Subcutaneous preadipocyte (primary cell): ENCODE measurements around the gene EHMT2. TPM values are rescaled to one million over a fixed set of nuclear protein-coding genes. Genes with fewer than 3 reads are reported as not detected.
A peak's percentile ranks its signal among the peaks of the same experiment; 100 is the strongest.

Source experiments
- small RNA-seq: library from RNA; depleted of rRNA; stranded (forward); fragments of <200 nt; gene quantifications from one replicate; pipeline ENCODE3, GENCODE V24; 2012
- total RNA-seq: library from RNA; depleted of rRNA; stranded (reverse); fragments of >200 nt; gene quantifications from 2 replicates; pipeline ENCODE4 v1.2.3, GENCODE V29; 2012

EHMT2 gene
- total RNA-seq: 43.4 and 50.4 TPM in 2 replicates

DNA sequence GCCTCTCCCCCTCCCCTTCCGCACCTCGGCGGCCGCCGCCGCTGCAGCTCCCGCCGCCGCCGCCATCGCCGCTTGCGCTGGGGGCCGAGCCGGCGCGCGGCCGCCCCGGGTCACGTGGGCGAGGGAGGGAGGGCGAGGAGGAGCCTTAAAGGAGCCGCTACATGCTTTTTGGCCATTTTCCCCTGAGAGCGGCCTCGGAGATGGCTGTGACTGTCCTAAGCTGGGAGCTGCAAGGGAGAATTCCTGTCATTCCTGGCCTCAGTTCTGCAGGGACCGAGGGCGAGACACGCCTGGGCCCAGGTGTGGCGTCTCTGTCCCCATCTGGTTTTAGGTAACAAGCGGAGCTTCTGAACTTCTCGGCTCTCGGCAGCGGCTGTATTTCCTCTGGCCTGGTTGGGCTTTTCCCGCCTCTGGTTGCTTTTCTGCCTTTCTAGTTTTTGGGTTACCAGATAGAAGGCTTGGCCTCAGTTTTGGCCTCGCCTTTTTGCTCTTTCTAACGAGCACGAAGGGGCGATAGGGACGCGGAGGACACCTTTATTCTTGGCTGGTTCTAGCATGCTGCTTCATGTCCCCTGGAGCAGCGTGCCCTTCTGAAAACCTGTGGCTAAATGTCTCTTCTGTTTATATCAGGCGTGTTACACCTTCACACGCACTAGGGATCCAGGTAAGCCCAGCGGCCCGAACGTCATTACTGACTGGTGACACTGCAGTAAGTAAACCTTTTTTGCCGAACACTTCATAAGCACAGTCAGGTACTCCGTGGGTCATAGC, at the start of gene EHMT2:
EHMT2 (minus strand) TSS at position 87 of the 771 bp plus-strand sequence; CDS start at position 66, 21 bp downstream.

DNA sequence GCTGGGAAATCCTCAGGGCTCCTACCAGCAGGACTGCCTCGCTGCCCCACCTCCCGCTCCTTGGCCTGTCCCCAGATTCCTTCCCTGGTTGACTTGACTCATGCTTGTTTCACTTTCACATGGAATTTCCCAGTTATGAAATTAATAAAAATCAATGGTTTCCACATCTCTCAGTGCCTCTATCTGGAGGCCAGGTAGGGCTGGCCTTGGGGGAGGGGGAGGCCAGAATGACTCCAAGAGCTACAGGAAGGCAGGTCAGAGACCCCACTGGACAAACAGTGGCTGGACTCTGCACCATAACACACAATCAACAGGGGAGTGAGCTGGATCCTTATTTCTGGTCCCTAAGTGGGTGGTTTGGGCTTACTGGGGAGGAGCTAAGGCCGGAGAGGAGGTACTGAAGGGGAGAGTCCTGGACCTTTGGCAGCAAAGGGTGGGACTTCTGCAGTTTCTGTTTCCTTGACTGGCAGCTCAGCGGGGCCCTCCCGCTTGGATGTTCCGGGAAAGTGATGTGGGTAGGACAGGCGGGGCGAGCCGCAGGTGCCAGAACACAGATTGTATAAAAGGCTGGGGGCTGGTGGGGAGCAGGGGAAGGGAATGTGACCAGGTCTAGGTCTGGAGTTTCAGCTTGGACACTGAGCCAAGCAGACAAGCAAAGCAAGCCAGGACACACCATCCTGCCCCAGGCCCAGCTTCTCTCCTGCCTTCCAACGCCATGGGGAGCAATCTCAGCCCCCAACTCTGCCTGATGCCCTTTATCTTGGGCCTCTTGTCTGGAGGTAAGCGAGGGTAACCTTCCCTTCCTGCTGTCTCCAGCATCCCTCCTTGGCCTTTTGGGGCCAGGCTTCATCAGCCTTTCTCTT, 48.2 kb upstream of the EHMT2 start, which contains the start of gene CFB:
CFB (plus strand) TSS at position 589 of the 863 bp plus-strand sequence; CDS start at position 716, 127 bp downstream.

DNA sequence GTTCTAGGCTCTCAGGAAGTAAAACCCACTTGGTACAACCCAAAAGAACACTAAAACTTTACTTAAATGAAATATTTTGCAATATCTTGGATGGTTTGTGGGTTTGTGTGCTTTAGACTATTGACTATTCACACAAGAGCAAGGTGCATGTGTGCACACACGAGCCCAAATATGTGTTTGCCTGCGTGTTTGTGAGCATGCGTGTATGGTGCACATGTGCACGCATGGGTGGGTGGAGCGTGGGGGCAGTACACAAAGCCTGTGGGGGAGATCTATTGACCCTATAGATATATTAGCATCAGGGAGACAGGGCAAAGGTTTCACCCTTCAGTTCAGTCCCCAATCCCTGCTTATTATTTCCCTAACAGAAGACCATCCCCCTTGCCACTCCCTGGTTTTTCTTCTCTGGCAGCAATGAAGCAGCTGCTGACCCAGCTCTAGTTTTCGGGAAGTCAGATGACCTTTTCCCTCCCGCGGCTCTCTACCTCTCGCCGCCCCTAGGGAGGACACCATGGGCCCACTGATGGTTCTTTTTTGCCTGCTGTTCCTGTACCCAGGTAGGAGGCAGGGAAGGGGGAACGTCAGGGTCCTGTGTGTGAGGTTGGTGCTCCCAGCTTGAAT, 29.9 kb upstream of the EHMT2 start, which contains the start of gene C2:
C2 (plus strand) TSS at position 476 of the 621 bp plus-strand sequence; CDS start at position 512, 36 bp downstream.

DNA sequence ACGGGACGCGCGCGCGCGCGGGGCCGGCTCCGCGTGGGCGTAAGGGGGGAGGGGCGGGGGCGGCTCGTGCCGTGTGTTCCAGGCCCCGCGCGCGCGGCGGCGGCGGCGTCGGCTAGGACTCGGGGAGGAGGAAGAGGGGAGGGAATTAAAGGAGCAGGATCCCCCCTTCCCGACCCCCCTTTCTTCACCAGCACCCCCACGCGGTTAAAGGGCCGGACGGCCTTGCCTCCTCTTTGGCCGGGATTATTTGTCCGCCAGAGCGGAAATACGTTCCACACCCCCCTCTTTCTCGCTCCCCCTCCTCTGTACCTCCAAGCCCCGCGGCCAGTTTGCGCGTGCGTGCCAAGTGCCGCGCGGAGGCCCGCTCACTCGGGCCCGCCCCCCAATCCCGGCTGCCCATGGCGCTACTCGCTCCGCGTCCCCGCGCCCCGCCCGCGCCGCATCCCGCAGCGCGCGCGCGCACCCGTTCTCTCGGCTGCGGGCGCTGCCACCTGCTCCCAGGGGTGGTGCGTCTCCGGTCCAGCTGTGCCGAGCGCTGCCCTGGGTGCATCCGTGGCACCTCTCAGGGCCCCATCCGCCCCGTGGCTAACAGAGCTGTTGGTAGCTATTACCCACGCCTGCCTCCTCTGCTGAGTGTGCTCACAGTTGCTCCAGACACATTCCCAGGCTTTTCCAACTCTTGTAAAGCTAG, 4.6 kb upstream of the EHMT2 start, which contains the start of gene ZBTB12:
ZBTB12 (minus strand) TSS at position 134 of the 691 bp plus-strand sequence. CDS start 781 bp downstream, outside the sequence.

DNA sequence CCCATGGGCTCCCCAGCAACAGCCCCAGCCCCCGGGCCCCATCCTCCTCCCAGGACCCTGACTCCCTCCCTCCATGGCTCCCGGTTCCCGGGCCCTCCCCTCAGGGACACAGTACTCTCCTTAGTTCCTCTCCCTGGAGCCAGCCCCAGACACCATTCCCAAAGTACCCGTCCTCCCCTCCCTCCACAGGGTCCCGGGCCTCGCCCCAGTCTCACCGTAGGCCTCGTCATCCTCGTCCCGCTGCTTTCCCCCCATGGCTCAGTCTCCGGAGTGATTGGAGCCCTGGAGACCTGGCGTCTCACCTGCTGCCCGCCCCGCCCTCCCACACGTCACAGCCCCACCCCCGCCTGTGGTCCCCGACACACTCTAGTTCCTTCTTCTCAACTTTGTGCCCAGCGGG, 18.8 kb downstream of the EHMT2 start, which contains the start of gene SLC44A4:
SLC44A4 (minus strand) TSS at position 272 of the 400 bp plus-strand sequence; CDS start at position 255, 17 bp downstream.

DNA sequence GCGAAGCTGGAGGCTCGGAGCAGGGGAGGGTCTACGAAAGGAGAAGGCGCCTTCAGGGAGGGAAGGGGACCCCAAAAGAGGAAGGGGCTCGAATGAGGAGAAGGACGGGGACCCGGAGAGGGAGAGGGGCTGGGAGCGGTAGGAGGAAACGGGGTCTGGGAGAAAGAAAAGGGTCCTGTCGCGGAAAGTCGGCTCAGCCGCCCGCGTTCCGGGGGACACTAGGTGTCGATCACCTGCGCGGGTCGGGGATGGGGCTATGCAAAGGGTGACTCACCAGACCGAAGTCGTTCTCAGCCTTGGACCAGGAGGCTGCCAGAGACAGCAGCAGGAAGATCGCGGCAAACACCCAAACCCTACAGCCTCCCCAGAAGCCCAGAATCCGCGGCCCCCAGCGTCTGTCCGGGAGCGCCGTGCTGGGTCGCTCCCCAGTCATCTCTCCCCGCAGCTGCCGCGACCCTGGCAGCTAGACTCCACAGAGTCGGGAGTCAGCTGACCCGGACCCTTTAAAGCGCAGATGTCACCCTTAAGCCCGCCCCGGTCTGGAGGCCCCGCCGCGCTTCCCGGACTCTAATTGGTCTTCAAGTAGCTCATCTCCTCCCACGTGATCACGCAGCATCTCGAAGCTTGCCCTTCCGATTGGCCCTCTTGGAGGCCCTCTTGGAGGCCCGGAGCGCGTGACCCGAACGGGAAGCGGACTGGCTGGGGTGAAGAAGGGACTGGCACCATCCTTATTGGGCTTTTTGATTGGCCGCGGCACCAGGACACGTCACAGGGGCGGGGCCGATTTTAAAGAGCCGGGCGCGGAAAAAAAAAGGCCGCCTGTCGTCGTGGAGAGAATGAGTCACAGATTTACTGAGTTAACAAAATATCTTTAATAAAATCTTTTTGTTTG, 34.9 kb downstream of the EHMT2 start, which contains the start of gene NEU1:
NEU1 (minus strand) TSS at position 478 of the 892 bp plus-strand sequence; CDS start at position 433, 45 bp downstream.

Small RNA genes lying within 50 kb of the gene (small RNA-seq; reads per million reads assigned to genes)
- gene AL645922.1 (not detected), gene SNORD48 (26.9 reads per million, percentile 97 among the genes with 10 or more reads in this experiment), gene SNORD52 (not detected)

Other genes with a start within 250 kb of the EHMT2 start
- 145 and 182 TPM in 2 replicates for gene BAG6, start 245.0 kb downstream of the EHMT2 start, total RNA-seq
- 0.59 and 1.1 TPM in 2 replicates for gene APOM, start 241.8 kb downstream of the EHMT2 start, total RNA-seq
- gene C6orf47, start 236.9 kb downstream of the EHMT2 start, total RNA-seq: 12.5 and 15.8 TPM in 2 replicates
- 24.3 and 26.4 TPM in 2 replicates for gene GPANK1, start 232.7 kb downstream of the EHMT2 start, total RNA-seq
- 130 and 189 TPM in 2 replicates for gene CSNK2B, start 231.6 kb downstream of the EHMT2 start, total RNA-seq
- gene LY6G5B, start 227.7 kb downstream of the EHMT2 start, total RNA-seq: 3.3 and 4.3 TPM in 2 replicates
- 0.37 and 0.39 TPM in 2 replicates for gene LY6G5C, start 216.6 kb downstream of the EHMT2 start, total RNA-seq
- gene ABHD16A, start 194.4 kb downstream of the EHMT2 start, total RNA-seq: 29.4 and 34.0 TPM in 2 replicates
- not detected in 2 replicates for gene LY6G6F, start 190.8 kb downstream of the EHMT2 start, total RNA-seq
- not detected in 2 replicates for gene LY6G6D, start 182.3 kb downstream of the EHMT2 start, total RNA-seq
- gene LY6G6C, start 176.0 kb downstream of the EHMT2 start, total RNA-seq: not detected in 2 replicates
- gene MPIG6B, start 174.3 kb downstream of the EHMT2 start, total RNA-seq: not detected in 2 replicates
- gene DDAH2, start 168.4 kb downstream of the EHMT2 start, total RNA-seq: 22.7 and 32.0 TPM in 2 replicates
- 927 and 1,210 TPM in 2 replicates for gene CLIC1, start 161.2 kb downstream of the EHMT2 start, total RNA-seq
- gene MSH5, start 157.7 kb downstream of the EHMT2 start, total RNA-seq: 16.9 and 29.1 TPM in 2 replicates
- 0.59 and 1.1 TPM in 2 replicates for gene SAPCD1, start 135.0 kb downstream of the EHMT2 start, total RNA-seq
- under 0.01 and 0.98 TPM in 2 replicates for gene VWA7, start 120.4 kb downstream of the EHMT2 start, total RNA-seq
- 88.6 and 117 TPM in 2 replicates for gene VARS1, start 101.9 kb downstream of the EHMT2 start, total RNA-seq
- 37.1 and 48.9 TPM in 2 replicates for gene LSM2, start 90.7 kb downstream of the EHMT2 start, total RNA-seq
- 0.37 and 0.39 TPM in 2 replicates for gene HSPA1L, start 82.4 kb downstream of the EHMT2 start, total RNA-seq
- gene HSPA1A, start 82.2 kb downstream of the EHMT2 start, total RNA-seq: 35.6 and 53.8 TPM in 2 replicates
- gene HSPA1B, start 70.0 kb downstream of the EHMT2 start, total RNA-seq: 77.8 and 79.0 TPM in 2 replicates
- gene NEU1, start 34.9 kb downstream of the EHMT2 start, total RNA-seq: 55.9 and 56.1 TPM in 2 replicates
- gene SLC44A4, start 18.7 kb downstream of the EHMT2 start, total RNA-seq: not detected in 2 replicates
- gene ZBTB12, start 4.4 kb upstream of the EHMT2 start, total RNA-seq: 1.5 and 1.8 TPM in 2 replicates
- 0.59 and 2.9 TPM in 2 replicates for gene C2, start 30.0 kb upstream of the EHMT2 start, total RNA-seq
- gene CFB, start 48.4 kb upstream of the EHMT2 start, total RNA-seq: 6.3 and 10.7 TPM in 2 replicates
- gene NELFE, start 61.3 kb upstream of the EHMT2 start, total RNA-seq: 97.9 and 114 TPM in 2 replicates
- 55.5 and 55.7 TPM in 2 replicates for gene SKIC2, start 61.5 kb upstream of the EHMT2 start, total RNA-seq
- 13.5 and 15.1 TPM in 2 replicates for gene DXO, start 74.4 kb upstream of the EHMT2 start, total RNA-seq
- gene C4A, start 84.4 kb upstream of the EHMT2 start, total RNA-seq: 1.4 and 2.6 TPM in 2 replicates
- gene C4B, start 117.1 kb upstream of the EHMT2 start, total RNA-seq: 1.4 and 1.5 TPM in 2 replicates
- under 0.01 TPM in 1 of 2 replicates, not detected in the other for gene CYP21A2, start 140.7 kb upstream of the EHMT2 start, total RNA-seq
- gene TNXB, start 211.6 kb upstream of the EHMT2 start, total RNA-seq: 99.6 and 179 TPM in 2 replicates
- 19.5 and 23.3 TPM in 2 replicates for gene ATF6B, start 230.5 kb upstream of the EHMT2 start, total RNA-seq
- gene FKBPL, start 232.6 kb upstream of the EHMT2 start, total RNA-seq: 6.6 and 7.3 TPM in 2 replicates